MM.1S (cell line): ENCODE measurements around the gene DCST2.

Source experiments
- EZH2phosphoT487 ChIP-seq: fragments of 300-600 bp; sonication (generic); IDR thresholded peaks from 2 replicates; pipeline ENCODE4 v1.6.1; 2018; ENCODE audit warnings: antibody characterized with exemption, low read length
- TF ChIP-seq, protein P1 (sequence below): fragments of 300-600 bp; sonication (generic); IDR thresholded peaks from 2 replicates; pipeline ENCODE4 v1.5.1; 2016; ENCODE audit warnings: antibody characterized with exemption, low read length, mixed read lengths

DNA sequence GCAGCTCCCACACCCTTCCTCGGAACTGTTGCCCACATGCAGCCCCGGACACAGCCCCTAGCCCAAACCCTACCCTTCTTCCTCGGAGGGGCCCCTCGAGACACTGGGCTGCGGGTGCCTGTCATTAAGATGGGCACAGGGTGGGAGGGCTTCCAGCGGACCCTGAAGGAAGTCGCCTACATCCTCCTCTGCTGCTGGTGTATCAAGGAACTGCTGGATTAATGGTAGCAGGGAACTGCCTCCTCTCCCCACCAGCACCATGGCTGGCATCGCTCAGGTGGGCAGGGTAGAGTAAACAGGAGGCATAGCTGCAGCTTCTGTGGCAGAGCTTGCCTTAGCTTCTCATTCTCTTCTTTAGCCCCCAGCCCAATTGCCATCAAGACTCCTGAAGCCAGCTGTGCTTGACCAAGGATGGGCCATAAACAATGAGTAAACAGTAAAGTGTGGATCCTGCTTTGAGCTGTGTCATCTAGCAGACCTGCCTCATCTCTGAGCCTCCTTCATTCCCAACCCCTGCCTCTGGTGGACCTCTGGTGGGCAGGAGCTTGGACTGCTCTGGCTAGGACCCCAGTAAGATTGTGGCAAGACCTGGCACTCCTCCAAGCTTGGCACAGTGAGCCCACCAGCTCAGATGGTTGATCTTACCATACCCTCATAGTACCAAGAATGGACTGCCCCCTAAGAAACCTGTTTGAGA, 39.9 kb downstream of the DCST2 start, which contains the start of gene LENEP:
- TF ChIP-seq EZH2phosphoT487 = no peak
- TF ChIP-seq, protein P1, sequence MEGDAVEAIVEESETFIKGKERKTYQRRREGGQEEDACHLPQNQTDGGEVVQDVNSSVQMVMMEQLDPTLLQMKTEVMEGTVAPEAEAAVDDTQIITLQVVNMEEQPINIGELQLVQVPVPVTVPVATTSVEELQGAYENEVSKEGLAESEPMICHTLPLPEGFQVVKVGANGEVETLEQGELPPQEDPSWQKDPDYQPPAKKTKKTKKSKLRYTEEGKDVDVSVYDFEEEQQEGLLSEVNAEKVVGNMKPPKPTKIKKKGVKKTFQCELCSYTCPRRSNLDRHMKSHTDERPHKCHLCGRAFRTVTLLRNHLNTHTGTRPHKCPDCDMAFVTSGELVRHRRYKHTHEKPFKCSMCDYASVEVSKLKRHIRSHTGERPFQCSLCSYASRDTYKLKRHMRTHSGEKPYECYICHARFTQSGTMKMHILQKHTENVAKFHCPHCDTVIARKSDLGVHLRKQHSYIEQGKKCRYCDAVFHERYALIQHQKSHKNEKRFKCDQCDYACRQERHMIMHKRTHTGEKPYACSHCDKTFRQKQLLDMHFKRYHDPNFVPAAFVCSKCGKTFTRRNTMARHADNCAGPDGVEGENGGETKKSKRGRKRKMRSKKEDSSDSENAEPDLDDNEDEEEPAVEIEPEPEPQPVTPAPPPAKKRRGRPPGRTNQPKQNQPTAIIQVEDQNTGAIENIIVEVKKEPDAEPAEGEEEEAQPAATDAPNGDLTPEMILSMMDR = no peak
